MG63 (cell line): ENCODE measurements around the gene FRMPD1. TPM values are rescaled to one million over a fixed set of nuclear protein-coding genes. Genes with fewer than 3 reads are reported as not detected.
"Not testable (repeated sequence)": the region's sequence is repeated elsewhere in the genome, so short reads cannot be mapped to it uniquely, and the experiment has no call there.

ENCODE experiments used
- DNase-seq: peaks from one replicate; pipeline ENCODE4 v3.0.0-alpha.2; 2020
- H3K27me3 ChIP-seq: fragments of 250-450 bp; sonication (Bioruptor Pico); 2 replicates; pipeline ENCODE4 v1.5.1; 2020; ENCODE audit warnings: mild to moderate bottlenecking, moderate library complexity
- H3K36me3 ChIP-seq: fragments of 250-450 bp; sonication (Bioruptor Pico); 2 replicates; pipeline ENCODE4 v1.5.1; 2020; ENCODE audit warnings: mild to moderate bottlenecking, moderate library complexity
- H3K4me3 ChIP-seq: fragments of 250-450 bp; sonication (Bioruptor Pico); 2 replicates; pipeline ENCODE4 v1.5.1; 2020; ENCODE audit warnings: mild to moderate bottlenecking, moderate library complexity
- H3K9me3 ChIP-seq: fragments of 250-450 bp; sonication (Bioruptor Pico); 2 replicates; pipeline ENCODE4 v1.5.1; 2020; ENCODE audit warnings: mild to moderate bottlenecking, moderate library complexity
- total RNA-seq: library from RNA; depleted of rRNA; stranded (reverse); fragments of >200 nt; shearing (Covaris generic); gene quantifications from 2 replicates; pipeline ENCODE4 v1.2.3, GENCODE V29; 2014; ENCODE audit warnings: low replicate concordance

Gene FRMPD1
- total RNA-seq, 1 experiment from 2014 or later = not detected

GRCh38 chr9:37740631-37741328 lies 90.0 kb downstream of the FRMPD1 start:
- no peaks in the 10 kb centered on the region for H3K36me3 ChIP-seq
- H3K9me3 ChIP-seq = no peaks in the 10 kb centered on the region
- no peaks in the 10 kb centered on the region for H3K27me3 ChIP-seq
- H3K4me3 ChIP-seq = no peak overlapping the region
- DNase-seq = no peak

- no peaks in the 10 kb centered on the region for H3K9me3 ChIP-seq
- H3K4me3 ChIP-seq = no peak overlapping the region
- no peaks in the 10 kb centered on the region for H3K27me3 ChIP-seq
- DNase-seq = peak; percentile 62
- H3K36me3 ChIP-seq = no peaks in the 10 kb centered on the region
Observed at GRCh38 chr9:37745970-37746369, 95.2 kb downstream of the FRMPD1 start.

- no peak overlapping the region for H3K4me3 ChIP-seq
- peak; percentile 23 for DNase-seq
- H3K27me3 ChIP-seq = no peaks in the 10 kb centered on the region
- H3K36me3 ChIP-seq = no peaks in the 10 kb centered on the region
- H3K9me3 ChIP-seq = no peaks in the 10 kb centered on the region
Observed at GRCh38 chr9:37746448-37747270, 95.9 kb downstream of the FRMPD1 start.

- H3K36me3 ChIP-seq = no peaks in the 10 kb centered on the region
- no peaks in the 10 kb centered on the region for H3K27me3 ChIP-seq
- H3K4me3 ChIP-seq = no peak overlapping the region
- peak; percentile 45 for DNase-seq
- H3K9me3 ChIP-seq = no peaks in the 10 kb centered on the region
Observed at GRCh38 chr9:37747271-37747753, 96.6 kb downstream of the FRMPD1 start.

- no peaks in the 10 kb centered on the region for H3K36me3 ChIP-seq
- peaks cover 3% of the 10 kb centered on the region for H3K9me3 ChIP-seq
- no peaks in the 10 kb centered on the region for H3K27me3 ChIP-seq
- H3K4me3 ChIP-seq = no peak overlapping the region
- no peak for DNase-seq
Observed at GRCh38 chr9:37749129-37749528, 98.4 kb downstream of the FRMPD1 start.

- H3K36me3 ChIP-seq = no peaks in the 10 kb centered on the region
- no peak overlapping the region for H3K4me3 ChIP-seq
- peaks cover 3% of the 10 kb centered on the region for H3K9me3 ChIP-seq
- no peak for DNase-seq
- no peaks in the 10 kb centered on the region for H3K27me3 ChIP-seq
Observed at GRCh38 chr9:37751186-37751585, 100.4 kb downstream of the FRMPD1 start.

GRCh38 chr9:37751704-37752103 lies 101.0 kb downstream of the FRMPD1 start:
- not testable (repeated sequence) for DNase-seq, H3K9me3 ChIP-seq, H3K36me3 ChIP-seq, H3K4me3 ChIP-seq, H3K27me3 ChIP-seq

- not testable (repeated sequence) for H3K4me3 ChIP-seq, H3K36me3 ChIP-seq, H3K27me3 ChIP-seq, H3K9me3 ChIP-seq, DNase-seq
Observed at GRCh38 chr9:37752112-37752511, 101.4 kb downstream of the FRMPD1 start.

GRCh38 chr9:37752642-37753488 lies 102.1 kb downstream of the FRMPD1 start:
- no peak for DNase-seq
- Histone ChIP-seq H3K36me3 (no peaks in the 10 kb centered on the region), H3K9me3 (peaks cover 3% of the 10 kb centered on the region), H3K4me3 (peak overlapping the region; percentile 56), H3K27me3 (no peaks in the 10 kb centered on the region)

- Histone ChIP-seq H3K9me3 (peaks cover 3% of the 10 kb centered on the region), H3K36me3 (no peaks in the 10 kb centered on the region), H3K4me3 (peak within 1 kb of the TSS; percentile 56), H3K27me3 (no peaks in the 10 kb centered on the region)
- peak; percentile 53 for DNase-seq
Observed at GRCh38 chr9:37753489-37754190, 102.9 kb downstream of the FRMPD1 start, which contains the start of gene TRMT10B. TSS of gene TRMT10B (plus strand) at chr9:37753805. CDS start at chr9:37761932, 8,127 bp downstream.

- no peaks in the 10 kb centered on the region for H3K36me3 ChIP-seq
- no peaks in the 10 kb centered on the region for H3K9me3 ChIP-seq
- H3K27me3 ChIP-seq = no peaks in the 10 kb centered on the region
- H3K4me3 ChIP-seq = no peak overlapping the region
- DNase-seq = no peak
Observed at GRCh38 chr9:37758747-37759146, 108.0 kb downstream of the FRMPD1 start.

GRCh38 chr9:37760416-37761161 lies 109.8 kb downstream of the FRMPD1 start:
- Histone ChIP-seq H3K36me3 (no peaks in the 10 kb centered on the region), H3K4me3 (no peak overlapping the region), H3K27me3 (no peaks in the 10 kb centered on the region), H3K9me3 (no peaks in the 10 kb centered on the region)
- no peak for DNase-seq

- Histone ChIP-seq H3K9me3 (no peaks in the 10 kb centered on the region), H3K27me3 (no peaks in the 10 kb centered on the region), H3K4me3 (no peak overlapping the region), H3K36me3 (no peaks in the 10 kb centered on the region)
- no peak for DNase-seq
Observed at GRCh38 chr9:37761511-37761910, 110.8 kb downstream of the FRMPD1 start.

GRCh38 chr9:37765263-37765662 lies 114.5 kb downstream of the FRMPD1 start:
- H3K9me3 ChIP-seq, H3K27me3 ChIP-seq, DNase-seq, H3K36me3 ChIP-seq, H3K4me3 ChIP-seq: not testable (repeated sequence)

- H3K27me3 ChIP-seq = no peaks in the 10 kb centered on the region
- no peaks in the 10 kb centered on the region for H3K9me3 ChIP-seq
- no peaks in the 10 kb centered on the region for H3K36me3 ChIP-seq
- H3K4me3 ChIP-seq = no peak overlapping the region
- no peak for DNase-seq
Observed at GRCh38 chr9:37769306-37769705, 118.6 kb downstream of the FRMPD1 start.

- Histone ChIP-seq H3K4me3 (no peak overlapping the region), H3K27me3 (no peaks in the 10 kb centered on the region), H3K9me3 (no peaks in the 10 kb centered on the region), H3K36me3 (no peaks in the 10 kb centered on the region)
- DNase-seq = no peak
Observed at GRCh38 chr9:37769995-37770394, 119.2 kb downstream of the FRMPD1 start.
